CD4-positive, alpha-beta T cell (primary cell): ENCODE data around the gene WDSUB1. TPM values are rescaled to one million over a fixed set of nuclear protein-coding genes. Genes with fewer than 3 reads are reported as not detected.

Source experiments
- ATAC-seq: fragments of 200-7000 bp; cut with Tn5 transposase; one replicate; pipeline ENCODE4 v1.10.0; 2022; ENCODE audit warnings: mild to moderate bottlenecking; ENCODE audit not compliant: poor library complexity
- CTCF ChIA-PET: fragments of 350-600 bp; sonication (Branson Sonifier 250); formaldehyde crosslinking; loops from one replicate; lab custom pipeline; 2021; ENCODE audit warnings: antibody characterized with exemption, inconsistent platforms; lab: Charles Lee
- POLR2A ChIA-PET: fragments of 350-600 bp; sonication (Branson Sonifier 250); formaldehyde crosslinking; loops from one replicate; lab custom pipeline; 2021; ENCODE audit warnings: antibody characterized with exemption, inconsistent platforms; lab: Charles Lee
- DNase-seq, 14 experiments: peaks; one replicate each; pipeline ENCODE4 v3.0.0-alpha.2; 2013 to 2020; ENCODE audit warnings: mixed read lengths in 2 of 14
- H3K27ac ChIP-seq, 2 donors: one replicate each; pipeline versions ENCODE4 v1.5.1 to v1.7.0; 2013; ENCODE audit warnings: low read length in 2 of 2, low read depth in 1 of 2, mild to moderate bottlenecking in 1 of 2
- H3K27me3 ChIP-seq, 2 experiments: 1 replicate in 1 of 2; 2 replicates in 1 of 2; pipeline versions ENCODE4 v1.6.1 to v1.7.0; 2013; ENCODE audit warnings: low read length in 2 of 2, control low read depth in 1 of 2, mild to moderate bottlenecking in 1 of 2, moderate library complexity in 1 of 2; ENCODE audit not compliant: insufficient read depth in 2 of 2, control insufficient read depth in 1 of 2
- H3K36me3 ChIP-seq: one replicate; pipeline ENCODE4 v1.6.1; 2013; ENCODE audit warnings: low read length, control low read depth; ENCODE audit not compliant: insufficient read depth
- H3K4me1 ChIP-seq: one replicate; pipeline ENCODE4 v1.6.1; 2013; ENCODE audit warnings: low read length, control low read depth; ENCODE audit not compliant: insufficient read depth
- H3K4me3 ChIP-seq: one replicate; pipeline ENCODE4 v1.5.1; 2013; ENCODE audit warnings: mild to moderate bottlenecking, low read length, moderate library complexity
- H3K9me3 ChIP-seq, 2 experiments: 1 replicate in 1 of 2; 2 replicates in 1 of 2; pipeline versions ENCODE4 v1.6.1 to v1.7.0; 2013; ENCODE audit warnings: low read length in 2 of 2, mild to moderate bottlenecking in 2 of 2, control low read depth in 1 of 2, moderate library complexity in 1 of 2; ENCODE audit not compliant: control insufficient read depth in 1 of 2, insufficient read depth in 1 of 2
- H3K27ac Mint-ChIP-seq: one replicate; pipeline ENCODE4 v1.8.0; 2020; ENCODE audit warnings: mixed read lengths
- H3K27me3 Mint-ChIP-seq: one replicate; pipeline ENCODE4 v1.8.0; 2021; ENCODE audit warnings: mixed read lengths
- H3K36me3 Mint-ChIP-seq: one replicate; pipeline ENCODE4 v1.8.0; 2021; ENCODE audit warnings: low read depth, mixed read lengths
- H3K4me1 Mint-ChIP-seq: one replicate; pipeline ENCODE4 v1.8.0; 2021; ENCODE audit warnings: low read depth, mixed read lengths
- H3K4me3 Mint-ChIP-seq: one replicate; pipeline ENCODE4 v1.8.0; 2020; ENCODE audit warnings: mild to moderate bottlenecking, mixed read lengths
- H3K9me3 Mint-ChIP-seq: one replicate; pipeline ENCODE4 v1.8.0; 2020; ENCODE audit warnings: mixed read lengths
- CTCF ChIP-seq: fragments of 200-600 bp; IDR thresholded peaks from one replicate; pipeline ENCODE4 v1.8.0; 2022; ENCODE audit warnings: antibody characterized with exemption, mild to moderate bottlenecking
- intact Hi-C, 2 experiments: fragments of 100-400 bp; cut with DNase I in 1 of 2; cut with micrococcal nuclease in 1 of 2; formaldehyde crosslinking; loops; one replicate each; pipeline versions ENCODE4 v1.15.1 to v1.9.0; 2023 to 2025; cut with DNase I, micrococcal nuclease
- total RNA-seq, 174 experiments: library from RNA in 2 of 174; stranded (reverse) in 2 of 174; gene quantifications; one replicate each; pipeline ENCODE4 v1.2.3 and lab custom pipeline; 2021 to 2026

The WDSUB1 gene
- total RNA-seq, 2 experiments from 2014 or later, result 6.8 to 8.0 TPM

GRCh38 chr2:159279700-159280099 lies 6.8 kb downstream of the WDSUB1 start:
- no peak overlapping the region for H3K27ac Mint-ChIP-seq
- no peaks in the 10 kb centered on the region for H3K9me3 Mint-ChIP-seq
- CTCF ChIA-PET, result no interaction called here
- Histone ChIP-seq H3K9me3 (no peaks in the 10 kb centered on the region), H3K27ac (no peak overlapping the region), H3K4me3 (no peak overlapping the region), H3K36me3 (peaks cover 4% of the 10 kb centered on the region), H3K27me3 (no peaks in the 10 kb centered on the region), H3K4me1 (no peaks in the 10 kb centered on the region)
- POLR2A ChIA-PET, result no interaction called here
- no peak for TF ChIP-seq CTCF
- intact Hi-C loops, result loop anchor here in 1 of 2 experiments (10.0 kb wide), 3 partner anchors 825 to 1875 kb away; partner anchors contain the start of genes CCDC148 and PKP4
- peaks cover 10% of the 10 kb centered on the region for H3K4me1 Mint-ChIP-seq
- H3K27me3 Mint-ChIP-seq, result no peaks in the 10 kb centered on the region
- H3K36me3 Mint-ChIP-seq, result peaks cover 53% of the 10 kb centered on the region
- ATAC-seq (no peak), DNase-seq (no peak)
- H3K4me3 Mint-ChIP-seq, result no peak overlapping the region

- intact Hi-C loops, result no loop called here
- H3K4me3 Mint-ChIP-seq, result no peak overlapping the region
- POLR2A ChIA-PET, result no interaction called here
- H3K27me3 Mint-ChIP-seq, result no peaks in the 10 kb centered on the region
- no peak overlapping the region for H3K27ac Mint-ChIP-seq
- no peaks in the 10 kb centered on the region for H3K36me3 ChIP-seq
- no peak for ATAC-seq
- no peaks in the 10 kb centered on the region for H3K9me3 ChIP-seq
- H3K36me3 Mint-ChIP-seq, result peaks cover 77% of the 10 kb centered on the region
- no peaks in the 10 kb centered on the region for H3K27me3 ChIP-seq
- H3K4me1 ChIP-seq, result no peaks in the 10 kb centered on the region
- no peak for TF ChIP-seq CTCF
- CTCF ChIA-PET, result no interaction called here
- no peak overlapping the region for H3K27ac ChIP-seq
- H3K9me3 Mint-ChIP-seq, result no peaks in the 10 kb centered on the region
- no peak overlapping the region for H3K4me3 ChIP-seq
- H3K4me1 Mint-ChIP-seq, result no peaks in the 10 kb centered on the region
- no peak for DNase-seq
Measured at GRCh38 chr2:159275111-159275510, 11.4 kb downstream of the WDSUB1 start.

- Mint-ChIP-seq H3K4me3 (no peak overlapping the region), H3K4me1 (peaks cover 14% of the 10 kb centered on the region), H3K27me3 (no peaks in the 10 kb centered on the region), H3K9me3 (no peaks in the 10 kb centered on the region), H3K36me3 (peaks cover 81% of the 10 kb centered on the region), H3K27ac (no peak overlapping the region)
- ChIA-PET POLR2A (interaction anchor here (1.2 to 1.3 kb wide), 2 partner anchors 22 to 440 kb away, joined by 3 to 4 read pairs; partner anchors contain the start of gene MARCHF7), CTCF (no interaction called here)
- Histone ChIP-seq H3K27me3 (no peaks in the 10 kb centered on the region), H3K9me3 (no peaks in the 10 kb centered on the region), H3K4me3 (no peak overlapping the region), H3K27ac (no peak overlapping the region), H3K4me1 (no peaks in the 10 kb centered on the region), H3K36me3 (no peaks in the 10 kb centered on the region)
- intact Hi-C loops, result no loop called here
- TF ChIP-seq CTCF, result no peak
- ATAC-seq (no peak), DNase-seq (no peak)
Measured at GRCh38 chr2:159272156-159272555, 14.3 kb downstream of the WDSUB1 start.
